Activated naive CD8-positive, alpha-beta T cell treated with anti-CD3 and anti-CD28 coated beads, Interleukin-2, amount 10 ng/mL, durations not matched to agents 7 days and 5 days (primary cell): ENCODE data around the gene ACAP1. TPM values are rescaled to one million over a fixed set of nuclear protein-coding genes. Genes with fewer than 3 reads are reported as not detected.
"Not testable (repeated sequence)": the region's sequence is repeated elsewhere in the genome, so short reads cannot be mapped to it uniquely, and the experiment has no call there.

ENCODE experiments used
- ATAC-seq: fragments of 150-1000 bp; cut with Tn5 transposase; one replicate; pipeline ENCODE4 v1.10.0; 2021; ENCODE audit warnings: low read depth, moderate library complexity
- POLR2A ChIA-PET: fragments of 350-600 bp; sonication (Branson Sonifier 250); formaldehyde crosslinking; loops from one replicate; lab custom pipeline; 2021; ENCODE audit warnings: antibody characterized with exemption; lab: Charles Lee
- DNase-seq: peaks from one replicate; pipeline ENCODE4 v3.0.0; 2021
- H3K27ac Mint-ChIP-seq: one replicate; pipeline ENCODE4 v1.8.0; 2022; ENCODE audit warnings: mild to moderate bottlenecking, mixed read lengths
- H3K27me3 Mint-ChIP-seq: one replicate; pipeline ENCODE4 v1.8.0; 2022; ENCODE audit warnings: mild to moderate bottlenecking, moderate library complexity, mixed read lengths
- H3K36me3 Mint-ChIP-seq: one replicate; pipeline ENCODE4 v1.8.0; 2021; ENCODE audit warnings: mild to moderate bottlenecking, mixed read lengths
- H3K4me1 Mint-ChIP-seq: one replicate; pipeline ENCODE4 v1.8.0; 2021; ENCODE audit warnings: mixed read lengths
- H3K4me3 Mint-ChIP-seq: one replicate; pipeline ENCODE4 v1.8.0; 2022; ENCODE audit warnings: mild to moderate bottlenecking, moderate library complexity, mixed read lengths
- H3K9me3 Mint-ChIP-seq: one replicate; pipeline ENCODE4 v1.8.0; 2021; ENCODE audit warnings: mixed read lengths
- total RNA-seq, 2 experiments: library from RNA; stranded (reverse); gene quantifications; one replicate each; pipeline ENCODE4 v1.2.3, GENCODE V29; 2021

The ACAP1 gene
- total RNA-seq, 2 experiments from 2014 or later, result 710 to 756 TPM

DNA sequence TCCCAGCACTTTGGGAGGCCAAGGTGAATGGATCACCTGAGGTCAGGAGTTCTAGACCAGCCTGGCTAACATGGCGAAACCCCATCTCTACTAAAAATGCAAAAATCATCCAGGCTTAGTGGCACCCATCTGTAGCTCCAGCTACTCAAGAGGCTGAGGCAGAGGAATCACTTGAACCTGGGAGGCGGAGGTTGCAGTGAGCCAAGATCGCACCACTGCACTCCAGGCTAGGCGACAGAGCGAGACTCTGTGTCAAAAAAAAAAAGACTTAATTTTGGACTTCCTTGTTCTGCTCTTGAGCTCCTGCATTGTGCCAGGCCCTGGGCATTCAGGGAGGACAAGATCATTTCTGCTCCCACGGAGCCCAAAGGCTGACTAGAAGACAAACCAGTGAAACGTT, 1.3 kb downstream of the ACAP1 start:
- not testable (repeated sequence) for H3K9me3 Mint-ChIP-seq, H3K27me3 Mint-ChIP-seq, ATAC-seq, DNase-seq
- peaks cover 25% of the 10 kb centered on the region for H3K36me3 Mint-ChIP-seq
- POLR2A ChIA-PET, result interaction anchor here (0.6 to 5.9 kb wide), 16 partner anchors 8 to 349 kb away, joined by 3 to 112 read pairs (median 11); partner anchors contain the start of genes FGF11, GPS2, NEURL4 and PHF23
- H3K27ac Mint-ChIP-seq, result peak overlapping the region; percentile 96
- H3K4me3 Mint-ChIP-seq, result peak overlapping the region; percentile 97
- H3K4me1 Mint-ChIP-seq, result peaks cover 41% of the 10 kb centered on the region

DNA sequence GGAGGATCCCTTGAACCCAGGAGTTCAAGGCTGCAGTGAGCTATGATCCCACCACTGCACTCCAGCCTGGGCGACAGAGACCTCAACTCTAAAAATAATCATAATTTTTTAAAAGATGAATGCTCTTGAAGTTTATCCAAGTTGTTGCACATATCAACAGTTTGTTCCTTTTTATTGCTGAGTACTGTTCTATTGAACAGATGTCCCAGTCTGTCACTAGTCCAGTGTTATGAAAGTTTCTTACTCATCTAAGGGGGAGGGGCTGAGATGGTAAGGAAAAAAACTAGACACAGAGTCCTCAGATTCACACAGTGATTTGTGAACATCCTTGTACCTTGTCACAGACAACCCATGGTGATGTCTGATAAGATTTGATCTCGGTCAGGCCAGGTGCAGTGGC, 3.9 kb downstream of the ACAP1 start:
- peaks cover 40% of the 10 kb centered on the region for H3K4me1 Mint-ChIP-seq
- DNase-seq, result no peak
- H3K27ac Mint-ChIP-seq, result peak overlapping the region; percentile 61
- POLR2A ChIA-PET, result interaction anchor here (5.9 kb wide), 1 partner anchor 9 kb away, joined by 112 read pairs; no protein-coding TSS in a partner anchor
- no peak for ATAC-seq
- H3K4me3 Mint-ChIP-seq, result peak overlapping the region; percentile 29
- no peaks in the 10 kb centered on the region for H3K9me3 Mint-ChIP-seq
- no peaks in the 10 kb centered on the region for H3K27me3 Mint-ChIP-seq
- peaks cover 33% of the 10 kb centered on the region for H3K36me3 Mint-ChIP-seq

DNA sequence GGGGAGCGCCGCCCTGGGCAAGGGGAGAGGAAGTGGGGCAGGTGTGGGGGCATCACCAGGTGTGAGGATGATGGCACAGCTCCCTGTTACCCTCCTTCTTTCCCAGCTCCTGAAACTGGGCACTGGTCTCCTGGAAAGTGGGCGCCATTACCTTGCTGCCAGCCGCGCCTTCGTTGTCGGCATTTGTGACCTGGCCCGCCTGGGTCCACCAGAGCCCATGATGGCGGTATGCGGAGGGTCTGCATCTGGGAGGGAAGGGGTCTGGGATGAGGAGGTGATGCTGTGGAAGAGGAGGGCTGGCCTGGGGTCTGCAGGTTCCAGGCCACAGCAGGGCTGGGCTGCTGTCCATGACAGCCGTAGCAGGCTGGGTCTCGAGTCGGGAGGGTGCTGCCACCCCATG, 5.5 kb downstream of the ACAP1 start:
- Mint-ChIP-seq H3K4me1 (peaks cover 31% of the 10 kb centered on the region), H3K9me3 (no peaks in the 10 kb centered on the region), H3K27ac (no peak overlapping the region), H3K27me3 (no peaks in the 10 kb centered on the region), H3K4me3 (no peak overlapping the region), H3K36me3 (peaks cover 33% of the 10 kb centered on the region)
- POLR2A ChIA-PET, result interaction anchor here (0.7 kb wide), 1 partner anchor 8 kb away, joined by 5 read pairs; no protein-coding TSS in a partner anchor
- ATAC-seq, result no peak
- no peak for DNase-seq

DNA sequence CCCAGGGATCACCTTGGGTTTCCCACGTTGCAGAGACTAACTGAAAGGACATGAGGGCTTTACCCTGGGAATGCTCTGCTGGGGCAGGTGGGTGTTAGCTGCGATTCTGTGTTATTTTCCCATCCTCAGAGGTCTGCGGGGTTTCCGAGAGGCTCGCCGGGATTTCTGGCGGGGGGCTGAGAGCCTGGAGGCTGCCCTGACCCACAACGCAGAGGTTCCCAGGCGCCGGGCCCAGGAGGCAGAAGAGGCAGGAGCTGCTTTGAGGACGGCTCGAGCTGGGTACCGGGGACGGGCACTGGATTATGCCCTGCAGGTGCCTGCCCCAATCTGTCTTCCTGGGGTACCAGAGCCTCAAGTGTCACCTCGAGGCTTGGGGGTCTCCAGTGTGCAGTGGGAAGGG, 6.9 kb downstream of the ACAP1 start:
- H3K9me3 Mint-ChIP-seq, result no peaks in the 10 kb centered on the region
- DNase-seq (no peak), ATAC-seq (no peak)
- H3K36me3 Mint-ChIP-seq, result peaks cover 25% of the 10 kb centered on the region
- POLR2A ChIA-PET, result interaction anchor here (1.1 to 3.7 kb wide), 4 partner anchors 14 to 41 kb away, joined by 5 to 19 read pairs (median 9); partner anchors contain the start of genes EIF5A and NEURL4
- no peak overlapping the region for H3K27ac Mint-ChIP-seq
- H3K27me3 Mint-ChIP-seq, result no peaks in the 10 kb centered on the region
- H3K4me3 Mint-ChIP-seq, result no peak overlapping the region
- peaks cover 25% of the 10 kb centered on the region for H3K4me1 Mint-ChIP-seq

DNA sequence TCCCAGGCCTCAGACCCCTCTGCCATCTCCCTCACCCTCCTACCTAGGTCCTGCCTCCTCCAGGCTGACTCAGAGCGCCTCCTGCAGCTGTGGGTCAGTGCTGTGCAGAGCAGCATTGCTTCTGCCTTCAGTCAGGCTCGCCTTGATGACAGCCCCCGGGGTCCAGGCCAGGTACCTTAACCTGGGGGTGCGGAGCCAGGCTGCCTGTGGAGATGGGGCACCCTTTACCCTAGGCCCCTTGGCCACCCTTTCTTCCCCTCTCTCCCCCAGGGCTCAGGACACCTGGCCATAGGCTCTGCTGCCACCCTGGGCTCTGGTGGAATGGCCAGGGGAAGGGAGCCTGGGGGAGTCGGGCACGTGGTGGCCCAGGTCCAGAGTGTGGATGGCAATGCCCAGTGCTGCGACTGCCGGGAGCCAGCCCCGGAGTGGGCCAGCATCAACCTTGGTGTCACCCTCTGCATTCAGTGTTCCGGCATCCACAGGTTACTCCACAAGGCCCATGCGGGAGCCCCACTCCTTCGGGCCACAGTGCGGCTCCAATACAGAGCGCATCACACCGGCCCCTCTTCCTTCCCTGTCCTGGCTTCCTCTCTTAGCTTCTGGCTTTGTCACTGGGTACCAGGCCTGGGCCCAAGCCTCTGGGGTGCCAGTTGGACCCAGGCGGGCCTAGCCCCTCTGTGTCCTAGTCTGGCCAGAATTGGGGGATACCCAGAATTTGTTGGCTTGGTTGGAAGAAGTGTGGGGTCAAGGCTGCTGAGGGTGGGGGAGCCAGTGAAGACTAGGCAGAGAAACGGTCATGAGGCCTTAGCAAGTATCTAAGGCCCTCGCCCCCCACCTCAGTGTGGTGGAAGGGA, 10.7 kb downstream of the ACAP1 start:
- Mint-ChIP-seq H3K9me3 (no peaks in the 10 kb centered on the region), H3K4me1 (peaks cover 25% of the 10 kb centered on the region), H3K4me3 (no peak overlapping the region), H3K36me3 (peaks cover 22% of the 10 kb centered on the region), H3K27ac (no peak overlapping the region), H3K27me3 (no peaks in the 10 kb centered on the region)
- DNase-seq, result no peak
- no peak for ATAC-seq
- POLR2A ChIA-PET, result interaction anchor here (2.8 to 5.2 kb wide), 3 partner anchors 10 to 18 kb away, joined by 18 to 112 read pairs (median 22); partner anchors contain the start of genes ACAP1 and NEURL4

DNA sequence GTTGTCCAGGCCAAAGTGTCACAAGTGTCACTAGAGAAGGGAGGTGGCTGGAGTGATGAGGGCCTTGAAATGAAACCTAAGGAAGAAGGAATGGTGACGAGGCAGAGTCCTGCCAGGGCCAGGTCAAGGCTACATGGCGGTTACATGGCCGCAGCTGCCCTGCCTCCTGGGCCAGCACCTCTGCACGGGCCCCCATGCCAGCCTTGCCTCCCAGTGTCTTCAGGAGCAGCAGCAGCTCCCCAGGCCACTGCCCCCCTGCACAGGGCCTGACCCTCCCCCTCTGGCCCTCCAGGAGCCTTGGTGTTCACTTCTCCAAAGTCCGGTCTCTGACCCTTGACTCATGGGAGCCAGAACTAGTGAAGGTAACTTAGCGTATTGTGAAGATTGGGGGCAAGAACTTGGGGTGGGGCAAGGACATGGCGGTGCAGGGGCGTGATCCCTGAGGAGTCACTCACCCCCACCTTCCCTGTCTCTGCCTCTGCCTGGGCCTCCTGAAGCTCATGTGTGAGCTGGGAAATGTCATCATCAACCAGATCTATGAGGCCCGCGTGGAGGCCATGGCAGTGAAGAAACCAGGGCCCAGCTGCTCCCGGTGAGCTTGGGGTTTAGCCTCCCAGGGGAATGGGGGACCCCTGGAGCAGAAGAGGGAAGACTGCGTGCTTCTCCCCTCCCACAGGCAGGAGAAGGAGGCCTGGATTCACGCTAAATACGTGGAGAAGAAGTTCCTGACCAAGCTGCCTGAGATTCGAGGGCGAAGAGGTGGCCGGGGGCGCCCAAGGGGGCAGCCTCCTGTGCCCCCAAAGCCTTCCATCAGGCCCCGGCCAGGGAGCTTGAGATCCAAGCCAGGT, 11.5 kb downstream of the ACAP1 start:
- no peak overlapping the region for H3K4me3 Mint-ChIP-seq
- POLR2A ChIA-PET, result interaction anchor here (4.8 to 5.2 kb wide), 2 partner anchors 10 to 19 kb away, joined by 22 to 112 read pairs; partner anchors contain the start of genes ACAP1 and NEURL4
- H3K36me3 Mint-ChIP-seq, result peaks cover 26% of the 10 kb centered on the region
- H3K27me3 Mint-ChIP-seq, result no peaks in the 10 kb centered on the region
- H3K9me3 Mint-ChIP-seq, result no peaks in the 10 kb centered on the region
- peaks cover 26% of the 10 kb centered on the region for H3K4me1 Mint-ChIP-seq
- H3K27ac Mint-ChIP-seq, result no peak overlapping the region
- DNase-seq (no peak), ATAC-seq (no peak)

DNA sequence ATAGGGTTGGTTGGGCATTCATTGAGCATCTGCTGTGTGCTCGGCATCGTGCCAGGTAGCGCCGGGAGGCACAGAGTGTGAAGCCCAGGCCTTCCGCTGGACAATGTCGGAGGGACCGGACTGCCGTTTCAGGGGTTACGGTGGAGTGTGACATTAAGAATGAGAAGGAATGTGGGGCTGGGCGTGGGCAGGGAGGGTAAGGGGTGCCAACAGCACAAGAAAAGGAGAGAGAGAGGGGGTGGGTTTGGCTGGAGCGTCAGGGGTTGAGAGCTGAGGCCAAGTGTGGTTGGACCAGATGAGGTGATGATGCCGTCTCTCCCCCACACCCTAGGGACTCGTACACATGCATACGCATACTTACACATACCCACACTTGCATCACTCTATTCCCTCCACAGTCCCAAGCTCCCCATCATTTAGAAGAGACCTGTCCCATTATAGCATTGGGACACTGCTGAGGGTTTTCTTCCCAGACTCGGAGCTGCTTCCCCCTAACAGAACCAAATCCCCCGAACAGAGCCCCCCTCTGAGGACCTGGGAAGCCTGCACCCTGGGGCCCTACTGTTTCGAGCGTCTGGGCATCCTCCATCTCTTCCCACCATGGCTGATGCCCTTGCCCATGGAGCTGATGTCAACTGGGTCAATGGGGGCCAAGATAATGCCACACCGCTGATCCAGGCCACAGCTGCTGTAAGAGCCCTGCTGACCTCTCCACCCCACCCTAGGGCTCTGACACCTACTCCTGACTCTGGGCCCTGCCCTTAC, 12.3 kb downstream of the ACAP1 start:
- H3K36me3 Mint-ChIP-seq, result peaks cover 23% of the 10 kb centered on the region
- no peaks in the 10 kb centered on the region for H3K27me3 Mint-ChIP-seq
- peaks cover 27% of the 10 kb centered on the region for H3K4me1 Mint-ChIP-seq
- peak overlapping the region; percentile 40 for H3K27ac Mint-ChIP-seq
- ATAC-seq (no peak), DNase-seq (no peak)
- POLR2A ChIA-PET, result interaction anchor here (0.5 to 5.2 kb wide), 7 partner anchors 11 to 92 kb away, joined by 3 to 112 read pairs (median 6); partner anchors contain the start of genes ACAP1, GPS2 and NEURL4
- no peak overlapping the region for H3K4me3 Mint-ChIP-seq
- H3K9me3 Mint-ChIP-seq, result no peaks in the 10 kb centered on the region

DNA sequence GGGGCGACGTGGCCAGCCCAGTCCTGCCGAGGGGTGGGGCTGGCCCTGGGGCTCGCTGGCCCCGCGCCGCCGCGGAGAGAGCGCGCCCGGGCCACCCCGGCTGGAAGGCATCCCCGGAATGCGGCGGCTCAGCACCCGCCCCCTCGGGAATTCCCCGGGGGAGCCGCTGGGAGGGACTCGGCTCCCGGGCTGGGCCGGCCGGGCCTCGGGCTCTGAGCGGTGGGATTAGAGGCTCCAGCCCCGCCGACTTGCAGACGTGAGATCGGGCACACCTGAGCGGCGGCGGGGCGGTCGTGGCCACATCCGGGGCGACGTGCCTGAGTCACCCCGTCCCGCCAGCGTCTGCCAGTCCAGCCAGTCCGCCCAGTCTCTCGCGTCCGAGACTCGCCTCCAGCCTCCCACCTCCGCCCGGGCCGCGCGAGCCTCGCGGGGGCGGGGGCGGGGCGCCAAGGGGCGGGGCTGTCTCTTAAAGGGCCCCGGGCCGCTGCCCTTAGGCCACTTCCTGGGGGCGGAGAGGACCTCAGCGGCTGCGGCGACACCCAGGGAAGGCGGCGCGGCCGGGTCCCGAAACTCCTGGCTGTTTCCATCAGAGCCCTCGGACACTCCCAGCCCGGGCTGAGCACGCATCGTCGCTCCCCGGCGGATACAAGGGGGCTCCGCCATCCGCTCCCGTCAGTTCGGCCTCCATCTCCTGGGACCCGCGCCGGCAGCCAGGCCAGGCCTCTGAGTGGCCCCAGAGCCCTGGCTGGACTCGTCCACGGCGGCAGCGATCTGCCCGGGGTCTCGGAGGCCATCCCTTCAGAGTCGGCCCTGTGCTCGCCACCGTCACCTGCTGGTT, 15.6 kb downstream of the ACAP1 start, which contains the start of gene KCTD11:
TSS of gene KCTD11 (plus strand) at position 498 of the 838 bp plus-strand sequence.
- ATAC-seq, result peak; percentile 48
- H3K4me3 Mint-ChIP-seq, result peak within 1 kb of the TSS; percentile 91
- H3K27ac Mint-ChIP-seq, result peak within 1 kb of the TSS; percentile 92
- peaks cover 15% of the 10 kb centered on the region for H3K36me3 Mint-ChIP-seq
- POLR2A ChIA-PET, result interaction anchor here (0.6 to 5.2 kb wide), 13 partner anchors 14 to 98 kb away, joined by 3 to 112 read pairs (median 5); partner anchors contain the start of genes ACAP1, NEURL4, SLC2A4 and TMEM102
- no peaks in the 10 kb centered on the region for H3K27me3 Mint-ChIP-seq
- peak; percentile 87 for DNase-seq
- H3K4me1 Mint-ChIP-seq, result peaks cover 34% of the 10 kb centered on the region
- H3K9me3 Mint-ChIP-seq, result no peaks in the 10 kb centered on the region

DNA sequence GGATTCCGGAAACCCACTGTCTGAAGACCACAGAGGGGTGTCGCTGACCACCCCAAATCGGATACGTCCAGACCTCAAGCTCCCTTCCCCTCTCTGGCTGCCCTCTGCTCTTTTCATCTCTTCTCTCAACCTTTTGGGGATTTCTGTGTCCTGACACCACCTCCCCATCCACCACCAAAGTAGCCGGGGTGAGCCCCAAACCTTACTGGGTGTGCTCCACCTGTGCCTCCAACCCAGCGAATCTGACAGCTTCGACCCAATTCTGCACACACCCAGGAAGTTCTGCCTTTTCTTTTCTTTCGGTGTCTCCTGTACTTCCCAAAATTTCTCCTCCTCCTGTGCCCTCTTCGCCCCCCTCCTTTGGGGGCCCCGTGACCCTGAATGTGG, 16.2 kb downstream of the ACAP1 start:
- Mint-ChIP-seq H3K36me3 (peaks cover 12% of the 10 kb centered on the region), H3K27me3 (no peaks in the 10 kb centered on the region), H3K27ac (peak overlapping the region; percentile 92), H3K9me3 (no peaks in the 10 kb centered on the region), H3K4me1 (peaks cover 31% of the 10 kb centered on the region), H3K4me3 (peak overlapping the region; percentile 91)
- POLR2A ChIA-PET, result interaction anchor here (1.2 to 1.7 kb wide), 5 partner anchors 16 to 210 kb away, joined by 3 to 5 read pairs (median 5); partner anchors contain the start of genes ACAP1 and SENP3
- DNase-seq, result no peak
- ATAC-seq, result no peak

DNA sequence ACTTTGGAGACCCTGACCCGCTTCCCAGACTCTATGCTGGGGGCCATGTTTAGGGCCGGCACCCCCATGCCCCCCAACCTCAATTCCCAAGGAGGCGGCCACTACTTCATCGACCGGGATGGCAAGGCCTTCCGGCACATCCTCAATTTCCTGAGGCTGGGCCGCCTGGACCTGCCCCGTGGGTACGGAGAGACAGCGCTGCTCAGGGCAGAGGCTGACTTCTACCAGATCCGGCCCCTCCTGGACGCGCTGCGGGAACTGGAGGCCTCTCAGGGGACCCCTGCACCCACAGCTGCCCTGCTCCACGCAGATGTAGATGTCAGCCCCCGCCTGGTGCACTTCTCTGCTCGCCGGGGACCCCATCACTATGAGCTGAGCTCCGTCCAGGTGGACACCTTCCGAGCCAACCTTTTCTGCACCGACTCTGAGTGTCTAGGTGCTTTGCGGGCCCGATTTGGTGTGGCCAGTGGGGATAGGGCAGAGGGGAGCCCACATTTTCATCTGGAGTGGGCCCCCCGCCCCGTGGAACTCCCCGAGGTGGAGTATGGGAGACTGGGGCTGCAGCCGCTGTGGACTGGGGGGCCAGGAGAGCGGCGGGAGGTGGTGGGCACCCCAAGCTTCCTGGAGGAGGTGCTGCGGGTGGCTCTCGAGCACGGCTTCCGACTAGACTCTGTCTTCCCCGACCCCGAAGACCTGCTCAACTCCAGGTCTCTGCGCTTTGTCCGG, 16.7 kb downstream of the ACAP1 start:
- H3K4me3 Mint-ChIP-seq, result peak overlapping the region; percentile 91
- H3K36me3 Mint-ChIP-seq, result peaks cover 12% of the 10 kb centered on the region
- ATAC-seq (no peak), DNase-seq (peak; percentile 35)
- peaks cover 31% of the 10 kb centered on the region for H3K4me1 Mint-ChIP-seq
- H3K27me3 Mint-ChIP-seq, result no peaks in the 10 kb centered on the region
- peak overlapping the region; percentile 92 for H3K27ac Mint-ChIP-seq
- no peaks in the 10 kb centered on the region for H3K9me3 Mint-ChIP-seq
- POLR2A ChIA-PET, result interaction anchor here (1.0 to 1.7 kb wide), 9 partner anchors 17 to 209 kb away, joined by 3 to 5 read pairs (median 4); partner anchors contain the start of genes ACAP1, NEURL4, SENP3 and TMEM256
